Ascending aorta (tissue), 2 donors: ENCODE results near the gene SLCO3A1. TPM values are rescaled to one million over a fixed set of nuclear protein-coding genes. Genes with fewer than 3 reads are reported as not detected.

Source experiments
- DNase-seq, 2 donors: peaks; one replicate each; pipeline ENCODE4 v3.0.0-alpha.2; 2019; ENCODE audit warnings: low spot score in 2 of 2
- H3K27ac ChIP-seq, 2 donors: fragments of 200-600 bp; sonication (generic); one replicate each; pipeline ENCODE4 v1.5.1; 2016 to 2017; ENCODE audit warnings: mild to moderate bottlenecking in 1 of 2
- H3K27me3 ChIP-seq: fragments of 200-600 bp; sonication (generic); one replicate; pipeline ENCODE4 v1.5.1; 2017
- H3K36me3 ChIP-seq, 2 donors: fragments of 200-600 bp; sonication (generic); one replicate each; pipeline ENCODE4 v1.5.1; 2016
- H3K4me1 ChIP-seq, 2 donors: fragments of 200-600 bp; sonication (generic); one replicate each; pipeline ENCODE4 v1.5.1; 2016 to 2017; ENCODE audit warnings: mild to moderate bottlenecking in 1 of 2
- H3K4me3 ChIP-seq, 2 donors: fragments of 200-600 bp; sonication (generic); one replicate each; pipeline ENCODE4 v1.5.1; 2016 to 2017; ENCODE audit warnings: mild to moderate bottlenecking in 1 of 2
- H3K9me3 ChIP-seq, 2 donors: fragments of 200-600 bp; sonication (generic); one replicate each; pipeline ENCODE4 v1.5.1; 2016
- CTCF ChIP-seq, 3 experiments: fragments of 200-600 bp in 2 of 3; fragments of 450-650 bp in 1 of 3; sonication (generic) in 2 of 3; IDR thresholded peaks; one replicate each; pipeline ENCODE4 v1.5.1; 2016 to 2019; ENCODE audit warnings: antibody characterized with exemption in 3 of 3, mild to moderate bottlenecking in 1 of 3, moderate library complexity in 1 of 3
- intact Hi-C: fragments of 100-400 bp; cut with DNase I; formaldehyde crosslinking; loops from one replicate; pipeline ENCODE4 v1.15.1; 2023
- total RNA-seq: library from RNA; depleted of rRNA; stranded (reverse); fragments of >200 nt; gene quantifications from one replicate; pipeline ENCODE4 v1.1.0, GENCODE V29; 2016

SLCO3A1 gene
- total RNA-seq, 1 donor from 2014 or later, result 53.2 TPM

GRCh38 chr15:91926908-91927270 is 73.4 kb downstream of the SLCO3A1 start:
- H3K4me1 ChIP-seq, result peaks cover 10 to 35% of the 10 kb centered on the region in 2 donors
- H3K27ac ChIP-seq, result peak overlapping the region; percentile 73 to 74
- no peaks in the 10 kb centered on the region for H3K27me3 ChIP-seq
- no peaks in the 10 kb centered on the region for H3K9me3 ChIP-seq
- H3K36me3 ChIP-seq, result no peaks in the 10 kb centered on the region
- intact Hi-C loops, result loop anchor here (2.0 to 10.0 kb wide), 5 partner anchors 40 to 232 kb away; partner anchors contain the start of gene SLCO3A1
- H3K4me3 ChIP-seq, result peak overlapping the region in 1 of 2 donors; percentile 46
- TF ChIP-seq CTCF (IDR thresholded peaks at IDR 0.05), result no peak
- DNase-seq, result no peak

- H3K27ac ChIP-seq, result peak overlapping the region; percentile 73 to 74
- peaks cover 10 to 28% of the 10 kb centered on the region in 2 donors for H3K4me1 ChIP-seq
- no peaks in the 10 kb centered on the region for H3K36me3 ChIP-seq
- no peak overlapping the region for H3K4me3 ChIP-seq
- intact Hi-C loops, result loop anchor here (2.0 to 10.0 kb wide), 5 partner anchors 40 to 233 kb away; partner anchors contain the start of gene SLCO3A1
- DNase-seq, result no peak
- no peak for TF ChIP-seq CTCF (IDR thresholded peaks at IDR 0.05)
- no peaks in the 10 kb centered on the region for H3K9me3 ChIP-seq
- no peaks in the 10 kb centered on the region for H3K27me3 ChIP-seq
These were observed 74.1 kb downstream of the SLCO3A1 start for GRCh38 chr15:91927585-91927984.

DNA sequence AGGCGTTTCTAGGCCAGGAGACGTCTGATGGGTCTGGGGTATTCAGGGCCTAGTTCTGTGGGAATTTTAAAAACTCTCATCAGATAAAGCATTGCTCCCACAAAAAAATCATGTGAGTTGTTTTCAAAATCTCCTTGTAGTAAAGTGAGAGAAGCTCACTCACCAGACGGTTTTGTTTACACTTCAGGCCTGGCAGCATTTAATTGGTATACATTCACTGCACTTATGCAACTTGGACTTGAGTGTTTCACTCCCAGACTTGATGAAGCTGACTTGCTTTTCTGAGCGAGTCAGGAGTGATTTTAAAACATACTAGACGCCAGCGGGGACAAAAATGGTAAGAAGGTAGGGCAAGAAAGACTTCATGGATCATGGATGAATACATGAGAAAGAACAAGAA is 75.2 kb downstream of the SLCO3A1 start:
- no peak overlapping the region for H3K27ac ChIP-seq
- H3K4me1 ChIP-seq, result peaks cover 5 to 20% of the 10 kb centered on the region in 2 donors
- no peaks in the 10 kb centered on the region for H3K9me3 ChIP-seq
- no peak for DNase-seq
- H3K4me3 ChIP-seq, result no peak overlapping the region
- TF ChIP-seq CTCF (IDR thresholded peaks at IDR 0.05), result no peak
- no peaks in the 10 kb centered on the region for H3K36me3 ChIP-seq
- no peaks in the 10 kb centered on the region for H3K27me3 ChIP-seq
- intact Hi-C loops, result loop anchor here (5.0 to 10.0 kb wide), 2 partner anchors 39 to 234 kb away; no protein-coding TSS in a partner anchor

- intact Hi-C loops, result loop anchor here (5.0 to 10.0 kb wide), 2 partner anchors 38 to 235 kb away; no protein-coding TSS in a partner anchor
- no peak for DNase-seq
- no peaks in the 10 kb centered on the region for H3K27me3 ChIP-seq
- H3K9me3 ChIP-seq, result no peaks in the 10 kb centered on the region
- no peak for TF ChIP-seq CTCF (IDR thresholded peaks at IDR 0.05)
- peaks cover 5 to 20% of the 10 kb centered on the region in 2 donors for H3K4me1 ChIP-seq
- no peaks in the 10 kb centered on the region for H3K36me3 ChIP-seq
- H3K27ac ChIP-seq, result peak overlapping the region in 1 of 2 donors; percentile 23
- H3K4me3 ChIP-seq, result no peak overlapping the region
These were observed 76.0 kb downstream of the SLCO3A1 start for GRCh38 chr15:91929509-91929908.

DNA sequence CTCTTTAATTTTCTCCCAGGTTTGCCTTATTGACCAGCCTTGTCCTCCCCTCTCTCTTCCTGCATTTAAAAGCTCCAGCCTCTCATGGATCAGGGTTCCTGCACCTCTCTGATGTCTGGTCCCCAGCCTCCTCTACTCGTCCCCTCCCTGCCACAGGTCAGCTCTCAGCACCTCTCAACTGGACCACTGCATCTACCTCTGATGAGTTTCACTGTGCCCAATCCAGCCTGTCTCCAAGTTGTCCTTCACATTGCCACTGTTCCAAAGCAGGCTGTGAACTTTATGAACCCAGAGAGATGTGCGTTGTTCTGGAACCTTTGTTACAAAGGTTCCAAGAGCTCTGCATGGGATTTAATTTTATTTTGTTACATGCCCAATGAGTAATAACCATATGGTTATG is 76.6 kb downstream of the SLCO3A1 start:
- DNase-seq, result no peak
- intact Hi-C loops, result no loop called here
- no peak for TF ChIP-seq CTCF (IDR thresholded peaks at IDR 0.05)
- H3K9me3 ChIP-seq, result no peaks in the 10 kb centered on the region
- peaks cover 5 to 20% of the 10 kb centered on the region in 2 donors for H3K4me1 ChIP-seq
- H3K27ac ChIP-seq, result peak overlapping the region in 1 of 2 donors; percentile 23
- no peaks in the 10 kb centered on the region for H3K27me3 ChIP-seq
- H3K36me3 ChIP-seq, result no peaks in the 10 kb centered on the region
- no peak overlapping the region for H3K4me3 ChIP-seq
